ENCODE measurements around the gene PLB1. TPM values are rescaled to one million over a fixed set of nuclear protein-coding genes. Genes with fewer than 3 reads are reported as not detected.

Gene PLB1
- total RNA-seq, 1 donor from 2014 or later, result 2.2 TPM

DNA sequence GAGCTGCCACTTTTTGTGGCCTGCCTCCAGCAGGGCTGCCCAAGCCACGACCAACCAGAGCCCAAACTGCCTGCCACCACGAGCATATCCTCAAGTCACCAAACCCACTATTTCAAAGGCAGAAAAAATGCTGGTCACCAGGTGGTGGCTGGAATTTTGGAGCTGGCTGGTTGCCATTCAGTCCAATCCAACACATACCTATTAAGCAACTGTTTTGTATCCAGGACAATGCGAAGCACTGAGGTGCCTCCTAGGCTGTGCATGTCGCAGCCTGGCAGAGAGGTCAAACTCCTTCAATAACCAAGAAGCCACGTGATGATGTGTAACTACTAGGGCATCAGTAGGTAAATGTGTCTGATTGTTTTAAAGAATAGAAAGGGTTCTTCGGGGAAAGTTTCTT, 147.5 kb downstream of the PLB1 start:
- no peak for DNase-seq (ENCODE audit: low spot score in 2 of 2, unreplicated experiment in 2 of 2)
- H3K4me3 Mint-ChIP-seq, result no peak overlapping the region
- H3K36me3 Mint-ChIP-seq, result no peaks in the 10 kb centered on the region
- H3K4me1 Mint-ChIP-seq, result peaks cover 16% of the 10 kb centered on the region
- no peaks in the 10 kb centered on the region for H3K9me3 Mint-ChIP-seq
- H3K27me3 Mint-ChIP-seq (ENCODE audit: low read depth), result no peaks in the 10 kb centered on the region
- TF ChIP-seq, protein P1, sequence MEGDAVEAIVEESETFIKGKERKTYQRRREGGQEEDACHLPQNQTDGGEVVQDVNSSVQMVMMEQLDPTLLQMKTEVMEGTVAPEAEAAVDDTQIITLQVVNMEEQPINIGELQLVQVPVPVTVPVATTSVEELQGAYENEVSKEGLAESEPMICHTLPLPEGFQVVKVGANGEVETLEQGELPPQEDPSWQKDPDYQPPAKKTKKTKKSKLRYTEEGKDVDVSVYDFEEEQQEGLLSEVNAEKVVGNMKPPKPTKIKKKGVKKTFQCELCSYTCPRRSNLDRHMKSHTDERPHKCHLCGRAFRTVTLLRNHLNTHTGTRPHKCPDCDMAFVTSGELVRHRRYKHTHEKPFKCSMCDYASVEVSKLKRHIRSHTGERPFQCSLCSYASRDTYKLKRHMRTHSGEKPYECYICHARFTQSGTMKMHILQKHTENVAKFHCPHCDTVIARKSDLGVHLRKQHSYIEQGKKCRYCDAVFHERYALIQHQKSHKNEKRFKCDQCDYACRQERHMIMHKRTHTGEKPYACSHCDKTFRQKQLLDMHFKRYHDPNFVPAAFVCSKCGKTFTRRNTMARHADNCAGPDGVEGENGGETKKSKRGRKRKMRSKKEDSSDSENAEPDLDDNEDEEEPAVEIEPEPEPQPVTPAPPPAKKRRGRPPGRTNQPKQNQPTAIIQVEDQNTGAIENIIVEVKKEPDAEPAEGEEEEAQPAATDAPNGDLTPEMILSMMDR (IDR thresholded peaks at IDR 0.05; ENCODE audit: unreplicated experiment), result no peak
- peak overlapping the region; percentile 40 for H3K27ac Mint-ChIP-seq

DNA sequence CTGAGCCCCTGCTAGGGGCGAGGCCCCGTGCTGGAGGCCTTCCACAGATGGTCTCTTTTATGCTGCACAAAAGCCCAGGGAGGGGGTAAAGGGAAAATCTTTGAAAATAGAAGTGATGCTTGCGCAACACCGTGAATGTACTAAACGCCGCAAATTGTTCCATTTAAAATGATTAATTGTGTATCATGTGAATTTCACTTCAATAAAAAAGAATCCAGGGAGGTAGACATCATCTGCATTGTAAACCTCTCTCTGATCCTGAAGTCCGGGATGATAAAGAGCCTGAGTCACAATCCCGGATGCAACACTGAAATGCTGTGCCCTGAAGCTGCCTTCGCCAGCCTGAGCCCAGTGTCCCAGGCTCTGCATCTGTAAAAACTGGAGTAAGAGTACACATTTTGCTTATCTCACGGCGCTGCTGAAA, 148.1 kb downstream of the PLB1 start:
- H3K9me3 Mint-ChIP-seq, result no peaks in the 10 kb centered on the region
- no peaks in the 10 kb centered on the region for H3K27me3 Mint-ChIP-seq (ENCODE audit: low read depth)
- TF ChIP-seq, protein P1 (IDR thresholded peaks at IDR 0.05; ENCODE audit: unreplicated experiment), result no peak
- peaks cover 16% of the 10 kb centered on the region for H3K4me1 Mint-ChIP-seq
- no peak for DNase-seq (ENCODE audit: low spot score in 2 of 2, unreplicated experiment in 2 of 2)
- peak overlapping the region; percentile 55 for H3K27ac Mint-ChIP-seq
- H3K36me3 Mint-ChIP-seq, result no peaks in the 10 kb centered on the region
- no peak overlapping the region for H3K4me3 Mint-ChIP-seq

DNA sequence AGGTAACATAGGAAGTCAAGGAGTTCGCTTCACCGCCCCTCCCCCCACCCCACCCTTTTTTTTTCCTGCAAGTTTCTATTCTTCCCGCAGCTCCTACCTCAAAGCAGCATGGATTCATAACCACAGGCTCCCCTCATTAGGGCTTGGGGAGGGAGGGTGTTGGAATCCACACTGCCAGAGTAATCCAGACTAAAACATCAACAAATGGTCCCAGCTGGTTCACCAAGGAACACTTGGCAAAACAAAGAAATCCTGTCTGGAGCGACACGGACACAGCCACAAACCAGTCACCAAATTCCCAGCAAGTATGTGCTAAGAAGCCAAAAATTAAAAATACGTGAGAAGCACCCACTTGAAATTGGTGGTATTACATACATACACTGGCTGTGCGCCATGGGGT, 148.9 kb downstream of the PLB1 start:
- H3K27me3 Mint-ChIP-seq (ENCODE audit: low read depth), result no peaks in the 10 kb centered on the region
- DNase-seq (ENCODE audit: low spot score in 2 of 2, unreplicated experiment in 2 of 2), result no peak
- H3K36me3 Mint-ChIP-seq, result no peaks in the 10 kb centered on the region
- TF ChIP-seq, protein P1 (IDR thresholded peaks at IDR 0.05; ENCODE audit: unreplicated experiment), result no peak
- H3K27ac Mint-ChIP-seq, result no peak overlapping the region
- no peak overlapping the region for H3K4me3 Mint-ChIP-seq
- no peaks in the 10 kb centered on the region for H3K9me3 Mint-ChIP-seq
- peaks cover 16% of the 10 kb centered on the region for H3K4me1 Mint-ChIP-seq

DNA sequence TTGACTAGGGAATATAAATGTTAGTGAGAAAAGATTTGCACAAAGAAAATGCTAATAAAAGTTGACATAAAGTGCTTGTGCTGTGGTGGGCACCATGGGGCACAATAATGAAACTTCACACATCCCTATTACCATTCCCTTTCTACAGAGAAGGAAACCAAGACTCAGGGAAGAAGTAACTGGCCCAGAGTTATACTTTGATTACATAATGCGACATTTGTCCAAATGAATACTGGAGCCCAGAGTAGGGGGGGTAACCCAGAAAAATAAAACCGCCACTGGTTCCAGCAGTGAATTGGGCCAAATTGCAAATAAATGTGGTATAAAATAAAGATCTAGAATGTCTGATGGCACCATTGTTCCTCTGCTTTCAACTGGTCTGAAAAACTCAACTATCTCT, 149.7 kb downstream of the PLB1 start:
- TF ChIP-seq, protein P1 (IDR thresholded peaks at IDR 0.05; ENCODE audit: unreplicated experiment), result no peak
- peaks cover 16% of the 10 kb centered on the region for H3K4me1 Mint-ChIP-seq
- no peaks in the 10 kb centered on the region for H3K9me3 Mint-ChIP-seq
- H3K4me3 Mint-ChIP-seq, result no peak overlapping the region
- H3K27ac Mint-ChIP-seq, result no peak overlapping the region
- no peak for DNase-seq (ENCODE audit: low spot score in 2 of 2, unreplicated experiment in 2 of 2)
- H3K27me3 Mint-ChIP-seq (ENCODE audit: low read depth), result no peaks in the 10 kb centered on the region
- no peaks in the 10 kb centered on the region for H3K36me3 Mint-ChIP-seq

DNA sequence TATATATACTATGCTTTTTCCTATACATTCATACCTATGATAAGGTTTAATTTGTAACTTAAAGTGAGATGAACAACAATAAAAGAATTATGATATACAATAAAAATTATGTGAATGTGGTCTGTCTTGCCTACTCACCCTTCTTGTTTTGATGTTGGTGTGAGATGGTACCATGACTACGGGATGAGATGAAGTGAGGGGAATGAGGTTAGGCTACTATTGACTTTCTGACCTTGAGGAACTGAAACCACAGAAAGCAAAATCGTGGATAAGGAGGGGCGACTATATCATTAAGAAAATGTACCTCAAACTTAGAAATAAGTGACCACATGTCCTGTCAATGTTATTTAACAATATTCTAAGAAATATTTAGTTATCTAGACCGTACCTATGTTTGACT, 151.8 kb downstream of the PLB1 start:
- Mint-ChIP-seq H3K9me3 (no peaks in the 10 kb centered on the region), H3K4me3 (no peak overlapping the region), H3K36me3 (no peaks in the 10 kb centered on the region), H3K27ac (no peak overlapping the region), H3K27me3 (ENCODE audit: low read depth) (no peaks in the 10 kb centered on the region), H3K4me1 (peaks cover 16% of the 10 kb centered on the region)
- DNase-seq (ENCODE audit: low spot score in 2 of 2, unreplicated experiment in 2 of 2), result no peak
- TF ChIP-seq, protein P1 (IDR thresholded peaks at IDR 0.05; ENCODE audit: unreplicated experiment), result no peak

DNA sequence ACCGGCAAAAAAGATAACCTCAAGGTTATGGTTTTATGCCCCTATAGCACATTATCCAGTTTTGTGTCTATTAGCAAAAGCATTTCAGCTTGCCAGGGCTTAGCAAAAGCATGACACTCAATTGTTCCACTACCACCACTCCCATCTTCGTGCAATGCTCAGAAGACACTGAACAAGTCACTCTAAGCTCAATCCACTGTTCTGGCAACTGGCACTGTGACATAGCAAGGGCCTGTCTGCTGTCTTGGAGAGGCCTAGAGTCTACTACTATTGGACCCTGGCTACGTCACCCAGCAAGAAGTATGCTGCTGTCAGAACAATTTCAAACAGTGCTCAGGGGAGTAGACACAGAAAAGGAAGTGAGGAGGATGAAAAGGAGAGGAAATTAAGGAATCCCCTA, 152.3 kb downstream of the PLB1 start:
- Mint-ChIP-seq H3K27ac (no peak overlapping the region), H3K4me3 (no peak overlapping the region), H3K27me3 (ENCODE audit: low read depth) (no peaks in the 10 kb centered on the region), H3K36me3 (no peaks in the 10 kb centered on the region), H3K4me1 (peaks cover 15% of the 10 kb centered on the region), H3K9me3 (no peaks in the 10 kb centered on the region)
- TF ChIP-seq, protein P1 (IDR thresholded peaks at IDR 0.05; ENCODE audit: unreplicated experiment), result no peak
- no peak for DNase-seq (ENCODE audit: low spot score in 2 of 2, unreplicated experiment in 2 of 2)

Measured in mesothelial cell of epicardium (in vitro differentiated cells).